GM11168 (cell line): ENCODE data around the gene CHST11.

ENCODE experiments used
- in situ Hi-C: fragments of 300-500 bp; cut with MboI; formaldehyde crosslinking; loops from one replicate; pipeline ENCODE4 v1.12.0; 2022; ENCODE audit warnings: low sequenced_read_pairs; ENCODE audit not compliant: unreplicated experiment

The CHST11 gene

GRCh38 chr12:104681012-104681690 is 224.4 kb downstream of the CHST11 start:
- in situ Hi-C loops, result no loop called here

DNA sequence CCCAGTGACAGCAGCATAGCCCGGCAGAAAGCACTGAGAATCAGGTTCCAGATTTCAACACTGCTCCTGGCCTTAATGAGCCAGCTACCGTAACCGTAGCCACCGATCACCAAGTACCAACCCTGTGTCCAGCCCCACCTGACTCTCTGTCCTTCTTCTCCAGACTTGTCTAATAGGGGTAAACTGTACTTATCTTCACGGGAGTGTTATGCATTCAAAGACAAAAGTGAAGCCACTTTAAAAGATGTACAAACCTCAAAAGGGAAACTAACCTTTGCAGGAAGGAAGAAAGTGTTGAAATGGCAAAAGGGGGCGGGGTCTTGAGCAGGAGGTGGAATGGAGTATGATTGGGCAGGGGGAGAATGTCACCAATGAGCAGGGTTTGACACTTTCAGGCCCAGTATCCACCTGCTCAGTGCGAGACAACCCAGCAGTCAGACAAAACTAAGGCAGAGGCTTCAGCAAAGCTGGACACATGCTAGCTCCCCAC is 226.1 kb downstream of the CHST11 start:
- in situ Hi-C loops, result no loop called here

DNA sequence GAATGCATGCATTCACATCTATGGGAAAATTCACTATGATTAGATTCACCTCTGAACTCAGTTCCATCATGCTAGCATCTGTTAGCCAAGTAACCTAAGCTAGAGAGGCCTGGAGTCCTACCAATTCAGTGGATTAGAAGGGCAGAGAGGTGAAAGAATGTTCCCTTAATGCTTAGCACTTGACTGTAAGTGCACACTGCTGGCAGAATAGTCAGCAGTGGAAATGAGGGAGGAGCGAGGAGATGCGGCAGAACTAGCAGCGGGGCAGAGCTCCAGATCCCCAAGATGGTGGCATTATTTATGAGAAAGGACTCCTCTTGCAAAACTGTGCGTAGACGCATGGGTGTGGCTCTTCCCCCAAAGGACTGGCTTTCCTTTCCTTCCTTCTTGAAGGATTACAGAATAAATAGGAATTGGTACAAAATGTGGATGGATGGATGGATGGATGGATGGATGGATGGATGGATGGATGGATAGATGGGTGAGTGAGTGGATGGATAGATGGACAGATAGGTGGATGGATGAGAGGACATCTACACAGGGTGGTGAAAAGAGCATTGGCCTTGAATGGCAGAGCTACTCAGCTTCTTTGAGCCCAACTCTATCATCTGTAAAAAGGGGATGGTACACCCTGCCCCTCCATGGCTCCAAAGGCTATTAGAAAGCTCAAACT is 227.2 kb downstream of the CHST11 start:
- in situ Hi-C loops, result no loop called here

- in situ Hi-C loops, result no loop called here
Measured at GRCh38 chr12:104684884-104685283, 228.1 kb downstream of the CHST11 start.

- in situ Hi-C loops, result no loop called here
Measured at GRCh38 chr12:104685366-104685765, 228.6 kb downstream of the CHST11 start.

- in situ Hi-C loops, result no loop called here
Measured at GRCh38 chr12:104686196-104686595, 229.4 kb downstream of the CHST11 start.

DNA sequence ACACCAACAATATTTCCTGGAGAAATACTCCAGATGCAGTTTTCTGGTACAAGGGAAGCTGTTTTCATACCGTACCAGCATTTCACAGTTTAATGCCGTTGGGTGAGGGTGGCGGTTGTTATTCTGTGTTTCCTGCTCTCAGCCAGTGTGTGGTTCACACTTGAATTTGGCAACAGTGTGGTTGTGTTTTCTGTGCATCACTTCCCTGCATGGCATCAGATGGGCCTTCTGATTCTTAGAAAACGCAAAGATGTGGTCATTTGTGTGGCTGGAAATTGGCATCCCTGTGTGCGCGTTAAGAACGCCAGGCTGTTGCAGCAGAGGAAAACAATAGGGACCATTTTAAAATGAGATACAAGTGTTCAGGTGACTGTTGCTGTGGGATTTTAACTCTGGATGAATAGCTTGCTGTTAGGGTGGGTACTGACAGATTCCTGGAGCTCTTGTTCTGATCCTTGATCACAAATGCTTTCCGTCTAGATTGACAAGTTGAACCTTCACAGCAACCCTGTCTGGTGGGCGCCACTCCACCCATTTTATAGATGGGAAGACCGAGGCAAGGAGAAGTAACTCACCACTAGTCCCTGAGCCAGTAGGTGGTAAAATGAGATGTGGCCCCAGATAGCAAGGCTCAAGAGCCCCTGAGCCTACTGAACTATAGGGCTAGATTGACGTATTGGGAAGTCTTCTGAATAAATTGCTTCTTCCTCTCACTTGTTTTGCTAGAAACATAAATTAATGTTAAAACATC is 231.2 kb downstream of the CHST11 start:
- in situ Hi-C loops, result no loop called here

DNA sequence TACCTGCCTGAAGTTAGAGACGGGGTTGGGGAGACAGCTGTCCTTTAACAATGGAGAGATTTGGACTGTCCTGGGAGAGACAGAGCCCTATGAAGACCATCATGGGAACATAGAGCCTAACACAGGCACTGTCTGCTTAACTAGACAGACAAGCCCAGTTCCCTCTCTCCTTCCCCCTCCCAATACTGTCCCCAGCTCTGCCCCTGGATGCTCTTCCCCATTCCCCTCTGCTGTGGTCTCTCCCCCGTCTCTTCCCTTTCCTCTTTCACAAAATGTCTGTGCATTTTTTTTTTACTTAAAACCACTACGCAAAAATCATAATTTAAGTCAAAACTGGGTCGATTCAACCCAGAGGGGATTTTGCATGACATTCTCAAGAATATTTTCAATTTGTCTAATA is 232.9 kb downstream of the CHST11 start:
- in situ Hi-C loops, result no loop called here

GRCh38 chr12:104691721-104692556 is 235.2 kb downstream of the CHST11 start:
- in situ Hi-C loops, result no loop called here

DNA sequence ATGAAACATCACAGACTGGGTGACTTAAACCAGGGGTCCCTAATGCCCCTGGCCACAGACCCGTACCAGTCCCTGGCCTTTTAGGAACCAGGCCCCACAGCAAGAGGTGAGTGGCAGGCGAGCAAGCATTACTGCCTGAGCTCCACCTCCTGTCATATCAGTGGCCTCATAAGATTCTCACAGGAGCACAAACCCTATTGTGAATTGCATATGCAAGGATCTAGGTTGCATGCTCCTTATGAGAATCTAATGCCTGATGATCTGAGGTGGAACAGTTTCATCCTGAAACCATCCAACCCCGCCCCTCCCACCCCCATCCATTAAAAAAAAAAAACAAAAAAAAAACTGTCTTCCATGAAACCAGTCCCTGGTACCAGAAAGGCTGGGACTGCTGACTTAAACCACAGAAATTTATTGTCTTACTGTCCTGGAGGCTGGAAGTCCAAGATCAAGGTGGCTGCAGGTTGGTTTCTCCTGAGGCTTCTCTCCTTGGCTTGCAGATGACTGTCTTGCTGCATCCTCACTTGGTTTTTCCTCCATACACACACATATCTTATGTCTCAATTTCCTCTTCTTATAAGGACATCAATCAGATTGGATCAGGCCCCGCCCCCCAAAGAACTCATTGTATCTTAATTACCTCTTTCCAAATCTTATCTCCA is 235.9 kb downstream of the CHST11 start:
- in situ Hi-C loops, result no loop called here

- in situ Hi-C loops, result no loop called here
Measured at GRCh38 chr12:104693493-104693892, 236.7 kb downstream of the CHST11 start.

DNA sequence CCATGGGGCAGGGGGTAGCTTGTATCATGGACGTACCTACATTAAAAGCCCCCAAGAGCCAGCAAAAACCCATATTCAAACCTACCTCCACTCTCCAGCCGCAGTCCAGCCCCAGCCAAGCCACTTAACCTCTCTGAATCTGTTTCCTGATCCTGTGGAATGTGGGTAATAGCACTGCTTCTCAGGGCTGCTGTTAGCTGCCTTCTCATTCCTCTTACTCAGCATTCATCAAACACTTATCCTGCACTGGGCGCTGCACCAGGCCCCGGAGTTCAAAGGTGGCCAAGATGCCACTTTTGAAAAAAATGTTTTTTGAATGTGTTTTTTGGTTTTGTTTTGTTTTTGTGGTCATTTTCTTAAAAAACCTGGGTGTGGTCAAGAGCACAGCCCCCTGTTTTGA is 237.4 kb downstream of the CHST11 start:
- in situ Hi-C loops, result no loop called here

DNA sequence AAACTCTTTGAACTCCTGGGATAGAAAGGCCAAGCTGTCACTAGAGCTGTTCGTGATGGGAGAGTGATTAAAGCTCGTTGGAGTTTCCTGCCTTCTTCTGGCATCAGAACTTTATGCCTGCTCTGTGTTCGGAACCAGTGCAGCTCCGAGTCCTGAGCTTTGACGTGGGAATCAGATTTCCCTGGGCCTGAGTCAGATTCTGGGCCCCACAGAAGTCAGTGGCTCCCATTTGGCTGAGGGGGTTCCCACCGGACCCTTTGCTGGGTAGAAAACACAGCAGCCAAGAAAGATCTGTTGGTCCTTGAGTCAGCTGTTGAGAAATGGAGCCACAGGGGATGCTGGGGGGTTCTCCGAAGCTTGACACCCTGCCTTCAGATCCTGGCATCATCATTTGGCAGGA is 238.0 kb downstream of the CHST11 start:
- in situ Hi-C loops, result no loop called here

DNA sequence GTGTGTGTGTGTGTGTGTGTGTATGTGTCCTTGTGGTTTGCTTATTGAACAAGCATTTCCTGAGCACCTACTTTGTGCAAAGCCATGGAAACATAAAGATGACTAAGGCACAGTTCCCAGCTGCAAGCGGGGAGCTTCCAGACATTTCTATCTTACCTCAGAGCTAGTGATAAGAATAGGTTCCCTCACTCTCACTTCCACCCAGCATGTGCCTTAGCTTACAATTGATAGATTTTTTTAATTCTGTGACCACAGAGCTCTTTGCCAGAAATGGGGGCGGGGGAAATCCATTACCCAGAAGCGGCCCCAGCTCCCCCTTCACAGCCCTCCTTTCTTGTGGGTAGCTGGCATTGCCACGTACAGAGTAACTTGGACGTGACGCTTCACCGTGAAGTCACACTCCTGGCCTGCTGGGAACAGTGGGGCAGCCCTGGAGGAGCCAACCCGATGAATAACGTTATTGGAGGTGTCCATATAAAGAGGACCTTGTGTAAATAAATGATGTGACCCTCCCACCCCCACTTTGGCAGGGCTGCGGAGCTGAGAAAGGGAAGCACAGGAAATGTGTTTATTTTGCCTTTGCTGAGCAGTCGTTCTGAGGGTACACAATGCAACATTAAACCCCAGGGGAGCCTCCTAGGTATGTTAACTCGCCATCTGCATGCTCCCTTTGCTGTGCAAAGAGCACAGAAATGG is 238.9 kb downstream of the CHST11 start:
- in situ Hi-C loops, result no loop called here

- in situ Hi-C loops, result no loop called here
Measured at GRCh38 chr12:104697186-104697585, 240.4 kb downstream of the CHST11 start.

GRCh38 chr12:104698871-104699270 is 242.1 kb downstream of the CHST11 start:
- in situ Hi-C loops, result no loop called here

GRCh38 chr12:104699489-104700190 is 242.9 kb downstream of the CHST11 start:
- in situ Hi-C loops, result no loop called here

GRCh38 chr12:104700324-104700723 is 243.6 kb downstream of the CHST11 start:
- in situ Hi-C loops, result no loop called here

DNA sequence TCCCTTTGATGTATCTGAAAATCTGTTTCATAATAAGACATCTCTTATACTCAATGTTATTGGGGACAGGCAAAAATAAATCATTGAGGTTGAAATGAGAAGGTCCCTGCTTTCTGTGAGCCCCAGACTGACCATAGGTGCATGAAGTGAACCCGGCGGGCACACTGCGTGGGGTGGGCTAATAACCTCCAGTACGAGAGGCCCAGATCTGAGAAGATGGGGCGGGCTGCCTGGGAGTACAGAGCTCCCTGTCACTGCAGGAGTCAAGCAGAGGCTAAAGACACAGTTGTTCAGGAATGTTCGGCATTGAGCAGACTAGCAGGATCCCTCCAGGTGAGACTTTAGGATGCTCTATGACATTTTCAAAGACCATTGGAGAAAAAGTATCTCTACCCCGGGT is 244.6 kb downstream of the CHST11 start:
- in situ Hi-C loops, result no loop called here
